Neural crest cell (in vitro differentiated cells): ENCODE measurements around the gene CPNE7. TPM values are rescaled to one million over a fixed set of nuclear protein-coding genes. Genes with fewer than 3 reads are reported as not detected.

Experiments
- DNase-seq: peaks from one replicate; pipeline ENCODE4 v3.0.0; 2021; ENCODE audit warnings: low read depth, mixed read lengths, low spot score
- H3K27ac Mint-ChIP-seq: one replicate; pipeline ENCODE4 v1.8.0; 2021; ENCODE audit warnings: mild to moderate bottlenecking, mixed read lengths; ENCODE audit not compliant: unreplicated experiment
- H3K27me3 Mint-ChIP-seq: 2 replicates; pipeline ENCODE4 v1.8.0; 2021; ENCODE audit warnings: low read depth, mild to moderate bottlenecking, mixed read lengths
- H3K36me3 Mint-ChIP-seq: 2 replicates; pipeline ENCODE4 v1.8.0; 2021; ENCODE audit warnings: low read depth, mild to moderate bottlenecking, mixed read lengths
- H3K4me1 Mint-ChIP-seq: 2 replicates; pipeline ENCODE4 v1.8.0; 2021; ENCODE audit warnings: mixed read lengths
- H3K4me3 Mint-ChIP-seq: one replicate; pipeline ENCODE4 v1.8.0; 2021; ENCODE audit warnings: mild to moderate bottlenecking, mixed read lengths
- H3K9me3 Mint-ChIP-seq: 2 replicates; pipeline ENCODE4 v1.8.0; 2021; ENCODE audit warnings: mixed read lengths
- total RNA-seq: library from RNA; stranded (reverse); gene quantifications from 2 replicates; pipeline ENCODE4 v1.2.1, GENCODE V29; 2021
- TF ChIP-seq, protein P1 (sequence below): fragments of 200-600 bp; sonication (generic); conservative IDR thresholded peaks from 2 replicates; pipeline ENCODE4 v1.5.0; 2021; ENCODE audit warnings: antibody characterized with exemption, mild to moderate bottlenecking

CPNE7 gene
- total RNA-seq, 1 donor from 2014 or later: 2.7 TPM

- Mint-ChIP-seq H3K4me3 (peak overlapping the region; percentile 15), H3K27ac (no peak overlapping the region), H3K36me3 (no peaks in the 10 kb centered on the region), H3K9me3 (no peaks in the 10 kb centered on the region), H3K27me3 (peaks cover 34% of the 10 kb centered on the region), H3K4me1 (peaks cover 3% of the 10 kb centered on the region)
- no peak for DNase-seq
- TF ChIP-seq, protein P1, sequence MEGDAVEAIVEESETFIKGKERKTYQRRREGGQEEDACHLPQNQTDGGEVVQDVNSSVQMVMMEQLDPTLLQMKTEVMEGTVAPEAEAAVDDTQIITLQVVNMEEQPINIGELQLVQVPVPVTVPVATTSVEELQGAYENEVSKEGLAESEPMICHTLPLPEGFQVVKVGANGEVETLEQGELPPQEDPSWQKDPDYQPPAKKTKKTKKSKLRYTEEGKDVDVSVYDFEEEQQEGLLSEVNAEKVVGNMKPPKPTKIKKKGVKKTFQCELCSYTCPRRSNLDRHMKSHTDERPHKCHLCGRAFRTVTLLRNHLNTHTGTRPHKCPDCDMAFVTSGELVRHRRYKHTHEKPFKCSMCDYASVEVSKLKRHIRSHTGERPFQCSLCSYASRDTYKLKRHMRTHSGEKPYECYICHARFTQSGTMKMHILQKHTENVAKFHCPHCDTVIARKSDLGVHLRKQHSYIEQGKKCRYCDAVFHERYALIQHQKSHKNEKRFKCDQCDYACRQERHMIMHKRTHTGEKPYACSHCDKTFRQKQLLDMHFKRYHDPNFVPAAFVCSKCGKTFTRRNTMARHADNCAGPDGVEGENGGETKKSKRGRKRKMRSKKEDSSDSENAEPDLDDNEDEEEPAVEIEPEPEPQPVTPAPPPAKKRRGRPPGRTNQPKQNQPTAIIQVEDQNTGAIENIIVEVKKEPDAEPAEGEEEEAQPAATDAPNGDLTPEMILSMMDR: no peak
These were observed 3.9 kb upstream of the CPNE7 start for GRCh38 chr16:89571636-89572035.

DNA sequence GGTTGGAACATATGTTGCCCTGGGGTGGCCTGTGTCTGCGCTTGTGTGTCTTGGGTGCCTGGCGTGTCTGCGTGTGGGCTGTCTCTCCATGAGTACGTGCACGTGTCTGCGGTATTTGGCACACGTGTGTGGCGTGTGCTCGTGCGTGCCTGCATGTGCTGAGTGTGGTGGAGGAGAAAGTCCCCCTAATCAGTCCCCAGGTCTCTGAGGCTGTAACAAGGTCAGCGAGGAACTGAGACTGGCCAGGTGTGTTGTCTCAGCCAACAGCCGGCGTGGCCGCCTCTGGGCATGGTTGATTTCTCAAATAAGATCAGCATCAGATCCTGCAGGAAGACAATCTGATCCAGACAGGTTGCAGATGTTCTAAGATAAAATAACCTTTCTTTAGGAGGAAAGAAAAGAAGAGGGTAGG, 3.5 kb upstream of the CPNE7 start:
- H3K27me3 Mint-ChIP-seq: peaks cover 38% of the 10 kb centered on the region

GRCh38 chr16:89572485-89573205, 2.9 kb upstream of the CPNE7 start:
- Mint-ChIP-seq H3K9me3 (no peaks in the 10 kb centered on the region), H3K27me3 (peaks cover 44% of the 10 kb centered on the region), H3K27ac (no peak overlapping the region), H3K4me1 (peaks cover 2% of the 10 kb centered on the region), H3K4me3 (peak overlapping the region; percentile 15), H3K36me3 (no peaks in the 10 kb centered on the region)
- TF ChIP-seq, protein P1: no peak
- DNase-seq: no peak

More for the DNA sequence above, 3.5 kb upstream of the CPNE7 start:
- H3K4me1 Mint-ChIP-seq: peaks cover 3% of the 10 kb centered on the region
- H3K4me3 Mint-ChIP-seq: peak overlapping the region; percentile 15
- H3K27ac Mint-ChIP-seq: no peak overlapping the region
- TF ChIP-seq, protein P1: no peak
- no peak for DNase-seq
- H3K9me3 Mint-ChIP-seq: no peaks in the 10 kb centered on the region
- H3K36me3 Mint-ChIP-seq: no peaks in the 10 kb centered on the region

DNA sequence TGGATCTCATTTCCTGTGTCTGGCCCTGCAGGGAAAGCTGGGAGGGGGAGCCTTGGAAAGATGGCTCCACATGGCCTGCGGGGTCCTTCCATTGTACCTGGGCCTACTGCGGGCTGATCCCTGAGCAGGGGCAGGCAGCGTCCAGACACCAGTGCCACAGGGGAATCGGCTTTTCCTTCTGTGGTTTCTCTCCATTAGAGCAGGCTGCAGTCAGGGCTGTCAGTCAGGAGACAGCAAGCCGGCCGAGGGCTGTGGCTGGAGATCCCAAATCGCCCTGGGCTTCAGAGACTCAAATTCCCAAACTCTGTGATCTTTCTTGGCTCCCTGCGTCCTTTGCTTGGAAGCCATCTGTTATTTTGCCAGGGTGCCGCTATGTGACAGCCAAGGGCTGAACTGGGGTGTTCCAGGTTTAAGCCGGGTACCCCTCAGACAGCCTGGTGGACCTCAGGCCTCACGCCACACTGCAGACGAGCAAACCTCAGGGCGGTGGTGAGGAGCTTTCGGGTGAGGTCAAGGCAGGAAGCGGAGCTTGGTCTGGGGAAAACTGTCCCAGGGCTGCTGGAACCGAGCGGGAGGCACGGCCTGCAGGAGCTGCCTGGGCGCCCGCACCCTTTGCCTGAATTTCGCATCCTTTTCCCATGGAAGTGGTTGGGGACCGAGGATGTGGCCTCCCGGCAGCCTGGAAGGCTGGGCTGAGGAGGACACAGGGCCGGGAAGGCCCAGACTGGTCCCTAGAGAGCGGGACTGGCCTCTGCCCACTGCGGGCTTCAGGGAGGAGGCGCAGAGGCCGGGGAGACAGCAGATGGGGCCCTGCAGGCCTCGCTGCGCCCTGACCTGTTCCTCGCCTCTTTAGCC, 1.5 kb upstream of the CPNE7 start:
- H3K4me1 Mint-ChIP-seq: no peaks in the 10 kb centered on the region
- H3K27me3 Mint-ChIP-seq: peaks cover 50% of the 10 kb centered on the region
- H3K27ac Mint-ChIP-seq: no peak overlapping the region
- H3K9me3 Mint-ChIP-seq: no peaks in the 10 kb centered on the region
- no peak overlapping the region for H3K4me3 Mint-ChIP-seq
- TF ChIP-seq, protein P1: no peak
- no peaks in the 10 kb centered on the region for H3K36me3 Mint-ChIP-seq
- no peak for DNase-seq

DNA sequence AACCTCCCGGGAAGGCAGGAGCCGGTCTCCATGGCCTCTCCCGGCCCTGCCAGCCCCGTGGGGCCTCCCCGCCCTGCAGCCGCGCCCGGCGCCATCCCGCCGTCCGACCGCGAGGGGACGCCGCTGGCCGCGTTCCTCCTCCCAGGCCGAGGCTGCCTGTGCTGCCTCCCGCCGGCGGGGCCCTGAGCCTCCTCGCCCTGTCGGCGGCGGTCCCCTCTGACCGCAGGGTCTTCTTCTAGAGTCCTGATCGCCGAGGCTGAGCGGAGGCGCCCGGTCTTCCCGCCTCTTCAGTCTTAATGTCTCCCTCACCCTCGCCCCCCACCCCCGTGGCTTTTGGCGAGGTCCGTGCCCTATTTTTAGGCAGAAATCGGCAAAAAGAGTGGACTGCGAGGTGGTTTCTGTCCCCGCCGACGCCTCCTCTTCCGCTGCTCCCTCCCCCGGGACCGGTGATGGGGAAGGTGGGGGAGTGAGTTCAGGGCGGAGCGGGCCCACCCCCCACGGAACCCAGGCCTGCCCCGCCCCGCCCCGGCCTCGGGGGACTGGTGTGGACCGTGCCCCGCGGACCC, 794 bp upstream of the CPNE7 start:
- Mint-ChIP-seq H3K27ac (no peak overlapping the region), H3K9me3 (no peaks in the 10 kb centered on the region), H3K27me3 (peaks cover 48% of the 10 kb centered on the region), H3K36me3 (no peaks in the 10 kb centered on the region), H3K4me3 (peak overlapping the region; percentile 44), H3K4me1 (no peaks in the 10 kb centered on the region)
- TF ChIP-seq, protein P1: peak; percentile 73
- peak; percentile 79 for DNase-seq
